ENCODE results near the gene KIF5B. TPM values are rescaled to one million over a fixed set of nuclear protein-coding genes. Genes with fewer than 3 reads are reported as not detected.

The KIF5B gene
- total RNA-seq, 1 experiment from 2014 or later = 72.5 TPM

Small RNA genes within 50 kb of the gene (small RNA-seq; reads per million reads assigned to genes)
- gene RF00019 (0 reads per million in 2 experiments), gene RN7SL825P (0 to 0.05 reads per million in 2 experiments)

Other genes starting within 250 kb of the KIF5B start
- 54.3 and 58.4 TPM in 2 replicates for gene ARHGAP12, start 127.6 kb downstream of the KIF5B start, total RNA-seq (2014; rRNA removed; shearing (Covaris generic))

Measured in SK-MEL-5 (cell line).